Nucleus accumbens (tissue), 56 donors: ENCODE data around the gene ZSCAN4.

ENCODE experiments used
- DNase-seq, 56 donors: peaks; one replicate each; lab custom pipeline; 2025; lab: John Stamatoyannopoulos, UW

ZSCAN4 gene, protein sequence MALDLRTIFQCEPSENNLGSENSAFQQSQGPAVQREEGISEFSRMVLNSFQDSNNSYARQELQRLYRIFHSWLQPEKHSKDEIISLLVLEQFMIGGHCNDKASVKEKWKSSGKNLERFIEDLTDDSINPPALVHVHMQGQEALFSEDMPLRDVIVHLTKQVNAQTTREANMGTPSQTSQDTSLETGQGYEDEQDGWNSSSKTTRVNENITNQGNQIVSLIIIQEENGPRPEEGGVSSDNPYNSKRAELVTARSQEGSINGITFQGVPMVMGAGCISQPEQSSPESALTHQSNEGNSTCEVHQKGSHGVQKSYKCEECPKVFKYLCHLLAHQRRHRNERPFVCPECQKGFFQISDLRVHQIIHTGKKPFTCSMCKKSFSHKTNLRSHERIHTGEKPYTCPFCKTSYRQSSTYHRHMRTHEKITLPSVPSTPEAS

GRCh38 chr19:57668635-57669034, at the start of gene ZSCAN4:
TSS of gene ZSCAN4 (plus strand) at chr19:57668935. CDS start at chr19:57676146, 7,211 bp downstream.
- no peak for DNase-seq

DNA sequence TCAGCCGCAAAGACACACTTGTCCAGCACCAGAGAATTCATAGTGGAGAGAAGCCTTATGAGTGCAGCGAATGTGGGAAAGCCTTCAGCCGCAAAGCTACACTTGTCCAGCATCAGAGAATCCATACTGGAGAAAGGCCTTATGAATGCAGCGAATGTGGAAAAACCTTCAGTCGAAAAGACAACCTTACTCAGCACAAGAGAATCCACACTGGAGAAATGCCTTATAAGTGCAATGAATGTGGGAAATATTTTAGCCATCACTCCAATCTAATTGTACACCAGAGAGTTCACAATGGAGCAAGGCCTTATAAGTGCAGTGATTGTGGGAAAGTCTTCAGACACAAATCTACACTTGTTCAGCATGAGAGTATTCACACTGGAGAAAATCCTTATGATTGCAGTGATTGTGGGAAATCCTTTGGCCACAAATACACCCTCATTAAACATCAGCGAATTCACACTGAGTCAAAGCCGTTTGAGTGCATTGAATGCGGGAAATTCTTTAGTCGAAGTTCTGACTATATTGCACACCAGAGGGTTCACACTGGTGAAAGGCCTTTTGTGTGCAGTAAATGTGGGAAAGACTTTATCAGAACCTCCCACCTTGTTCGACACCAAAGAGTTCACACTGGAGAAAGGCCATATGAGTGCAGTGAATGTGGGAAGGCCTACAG, 47.9 kb upstream of the ZSCAN4 start:
- DNase-seq: no peak

- DNase-seq: no peak
Observed at GRCh38 chr19:57623091-57623490, 45.6 kb upstream of the ZSCAN4 start.

GRCh38 chr19:57632987-57633831, 35.5 kb upstream of the ZSCAN4 start, which contains the start of gene ZNF211:
TSS of gene ZNF211 (plus strand) at chr19:57633168. CDS start at chr19:57633347, 179 bp downstream.
- DNase-seq: peak; percentile 54 to 96 (median 89)

DNA sequence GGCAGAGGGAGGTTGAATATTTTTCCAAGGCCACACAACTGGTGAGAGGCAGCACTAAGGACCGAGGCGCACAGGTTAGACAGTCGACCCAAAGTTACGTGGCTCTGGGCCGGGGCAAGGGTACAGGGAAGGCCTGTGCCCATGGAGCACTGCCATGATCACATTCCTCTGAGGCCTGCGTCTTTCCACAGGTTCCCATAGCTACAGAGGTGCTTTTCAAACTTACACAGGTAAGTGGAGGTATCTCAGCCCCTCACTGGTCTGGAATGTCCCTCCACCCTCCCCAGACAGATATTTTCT, 35.0 kb upstream of the ZSCAN4 start:
- peak in 1 of 56 donors; percentile 12 for DNase-seq

DNA sequence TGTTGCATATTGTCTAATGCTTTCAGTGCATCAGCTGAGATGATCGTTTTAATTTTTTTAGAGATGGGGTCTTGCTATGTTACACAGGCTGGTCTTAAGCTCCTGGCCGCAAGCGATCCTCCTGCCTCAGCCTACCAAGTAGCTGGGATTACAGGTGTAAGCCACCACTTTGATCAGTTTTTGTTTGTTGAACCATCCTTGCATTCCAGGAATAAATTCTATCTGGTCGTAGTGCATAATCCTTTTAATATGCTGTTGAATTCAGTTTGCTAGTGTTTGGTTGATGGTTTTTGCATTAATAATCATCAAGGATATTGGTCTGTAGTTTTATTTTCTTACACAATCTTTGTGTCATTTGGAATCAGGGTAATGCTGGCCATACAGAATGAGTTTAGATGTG, 31.4 kb upstream of the ZSCAN4 start:
- no peak for DNase-seq

DNA sequence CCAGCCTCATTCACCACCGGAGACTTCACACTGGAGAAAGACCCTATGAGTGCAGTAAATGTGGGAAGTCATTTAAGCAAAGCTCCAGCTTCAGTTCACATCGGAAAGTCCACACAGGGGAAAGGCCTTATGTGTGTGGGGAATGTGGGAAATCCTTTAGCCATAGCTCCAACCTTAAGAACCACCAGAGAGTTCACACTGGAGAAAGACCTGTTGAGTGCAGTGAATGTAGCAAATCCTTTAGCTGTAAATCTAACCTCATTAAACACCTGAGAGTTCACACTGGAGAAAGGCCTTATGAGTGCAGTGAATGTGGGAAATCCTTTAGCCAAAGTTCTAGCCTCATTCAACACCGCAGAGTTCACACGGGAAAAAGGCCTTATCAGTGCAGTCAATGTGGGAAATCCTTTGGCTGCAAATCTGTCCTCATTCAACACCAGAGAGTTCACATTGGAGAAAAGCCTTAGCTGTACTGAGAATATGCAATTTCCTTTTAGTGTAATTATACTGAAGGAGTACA, 27.0 kb upstream of the ZSCAN4 start:
- DNase-seq: no peak

DNA sequence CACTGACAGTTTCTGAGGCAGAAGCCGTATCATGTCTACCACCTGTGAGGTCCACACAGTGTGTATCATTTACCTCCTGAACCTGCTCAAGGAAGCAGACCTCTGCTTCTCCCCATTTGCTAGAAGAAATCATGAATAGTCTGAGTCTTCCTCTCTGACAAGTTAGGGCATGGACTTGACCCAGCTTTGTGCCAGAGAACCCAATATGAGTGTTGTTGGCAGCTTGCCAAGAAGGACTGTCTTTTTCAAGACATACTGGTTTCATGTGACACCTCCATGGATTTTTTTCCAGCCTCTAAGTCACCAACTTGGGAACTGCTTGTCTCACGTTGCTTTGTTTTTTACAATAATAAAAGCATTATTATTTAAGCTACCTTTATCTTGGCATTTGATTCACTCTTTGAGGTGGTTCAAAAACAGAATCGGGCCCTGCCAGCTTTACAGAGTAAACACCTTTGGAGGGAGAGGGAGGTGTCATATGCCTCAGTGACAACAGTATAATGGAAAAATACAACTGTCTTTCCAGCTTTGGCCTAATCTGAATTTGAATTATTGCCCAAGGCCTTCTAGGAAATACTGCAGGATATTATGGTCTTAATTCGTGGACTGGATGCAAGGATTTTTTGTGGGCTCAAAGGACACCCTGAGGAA, 26.2 kb upstream of the ZSCAN4 start:
- DNase-seq: peak in 1 of 56 donors; percentile 0

DNA sequence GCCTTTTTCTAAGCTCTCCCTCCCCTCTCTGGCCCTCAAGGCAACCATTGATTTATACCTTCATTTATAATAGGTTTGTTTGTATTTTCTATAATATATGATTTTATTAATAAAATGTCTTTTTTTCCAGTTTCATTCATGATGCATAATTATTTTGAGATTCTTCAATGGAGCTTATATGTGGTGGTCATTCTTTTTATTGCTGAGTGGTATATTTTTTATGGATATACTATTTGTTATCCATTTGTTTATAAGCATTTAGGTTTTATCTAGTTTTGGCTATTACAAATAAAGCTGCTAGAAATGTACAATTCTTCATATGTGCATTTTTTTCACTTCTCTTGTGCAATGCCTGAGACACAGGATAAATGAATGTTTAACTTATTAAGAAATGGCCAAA, 25.0 kb upstream of the ZSCAN4 start:
- DNase-seq: no peak

DNA sequence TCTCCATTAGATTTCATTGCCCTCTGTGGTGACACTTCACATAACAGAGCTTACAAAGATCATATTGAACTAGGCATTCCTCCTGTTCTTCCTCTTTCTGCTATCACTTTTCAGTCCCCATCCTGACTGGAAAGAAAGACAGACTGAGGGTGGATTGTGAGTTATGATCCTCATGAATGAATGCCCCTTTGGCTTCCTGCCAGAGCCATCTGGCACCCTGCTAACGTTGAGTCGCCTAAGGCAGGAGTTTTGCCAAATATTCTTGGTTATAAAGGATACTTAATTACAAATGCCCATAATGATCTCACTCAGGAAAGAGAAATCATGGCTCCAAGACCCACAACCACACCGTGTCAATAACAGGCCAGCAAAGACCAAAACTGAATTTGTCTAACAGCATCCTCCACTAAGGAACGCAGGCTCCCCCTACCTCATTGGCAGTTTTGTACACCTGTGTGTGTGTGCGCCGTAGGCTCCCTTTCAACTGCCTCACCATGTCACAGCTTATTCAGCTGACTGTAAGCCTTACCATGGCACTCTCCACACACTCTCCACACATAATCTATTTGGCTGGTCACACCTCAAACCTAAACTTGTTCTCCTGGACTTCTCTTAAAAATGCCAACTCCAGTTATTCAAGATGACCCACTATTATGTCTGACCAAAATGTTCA, 20.3 kb upstream of the ZSCAN4 start:
- peak in 7 of 56 donors; percentile 2 to 44 (median 7) for DNase-seq

DNA sequence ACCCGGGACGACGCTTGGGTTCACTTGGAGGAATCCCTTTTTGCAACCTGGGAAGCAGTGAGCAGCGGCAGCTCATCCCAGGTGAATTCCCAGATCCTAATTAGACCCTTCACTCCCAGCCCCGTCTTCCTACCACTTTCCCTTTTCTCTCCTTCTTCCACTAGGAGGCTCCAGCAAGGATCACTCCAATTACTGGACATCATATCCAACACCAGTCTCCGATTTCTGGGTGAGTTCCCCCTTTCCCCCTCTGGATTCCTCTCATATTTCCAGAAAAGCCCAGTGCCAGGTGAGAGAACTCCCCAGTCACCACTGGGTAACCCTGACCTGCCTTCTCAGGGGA, 17.1 kb upstream of the ZSCAN4 start:
- DNase-seq: no peak

DNA sequence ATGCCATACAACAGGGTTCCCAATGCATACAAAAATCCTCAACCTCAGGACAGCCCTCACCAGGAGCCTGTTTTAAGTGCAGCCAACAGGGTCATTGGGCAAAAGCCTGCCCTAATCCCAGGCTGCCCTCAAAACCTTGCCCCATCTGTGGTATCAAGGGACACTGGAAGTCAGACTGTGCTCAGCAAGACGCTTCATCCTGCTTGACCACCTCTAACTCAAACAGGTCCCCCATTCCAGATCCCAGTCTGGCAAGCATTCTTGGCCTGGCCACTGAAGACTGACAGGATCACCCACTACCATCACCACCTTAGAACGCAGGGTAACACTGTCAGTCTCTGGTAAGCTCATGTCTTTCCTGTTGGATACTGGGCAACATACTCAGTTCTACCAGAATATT, 15.0 kb upstream of the ZSCAN4 start:
- DNase-seq: no peak

GRCh38 chr19:57655443-57655842, 13.3 kb upstream of the ZSCAN4 start:
- no peak for DNase-seq

- no peak for DNase-seq
Observed at GRCh38 chr19:57656346-57656745, 12.4 kb upstream of the ZSCAN4 start.

DNA sequence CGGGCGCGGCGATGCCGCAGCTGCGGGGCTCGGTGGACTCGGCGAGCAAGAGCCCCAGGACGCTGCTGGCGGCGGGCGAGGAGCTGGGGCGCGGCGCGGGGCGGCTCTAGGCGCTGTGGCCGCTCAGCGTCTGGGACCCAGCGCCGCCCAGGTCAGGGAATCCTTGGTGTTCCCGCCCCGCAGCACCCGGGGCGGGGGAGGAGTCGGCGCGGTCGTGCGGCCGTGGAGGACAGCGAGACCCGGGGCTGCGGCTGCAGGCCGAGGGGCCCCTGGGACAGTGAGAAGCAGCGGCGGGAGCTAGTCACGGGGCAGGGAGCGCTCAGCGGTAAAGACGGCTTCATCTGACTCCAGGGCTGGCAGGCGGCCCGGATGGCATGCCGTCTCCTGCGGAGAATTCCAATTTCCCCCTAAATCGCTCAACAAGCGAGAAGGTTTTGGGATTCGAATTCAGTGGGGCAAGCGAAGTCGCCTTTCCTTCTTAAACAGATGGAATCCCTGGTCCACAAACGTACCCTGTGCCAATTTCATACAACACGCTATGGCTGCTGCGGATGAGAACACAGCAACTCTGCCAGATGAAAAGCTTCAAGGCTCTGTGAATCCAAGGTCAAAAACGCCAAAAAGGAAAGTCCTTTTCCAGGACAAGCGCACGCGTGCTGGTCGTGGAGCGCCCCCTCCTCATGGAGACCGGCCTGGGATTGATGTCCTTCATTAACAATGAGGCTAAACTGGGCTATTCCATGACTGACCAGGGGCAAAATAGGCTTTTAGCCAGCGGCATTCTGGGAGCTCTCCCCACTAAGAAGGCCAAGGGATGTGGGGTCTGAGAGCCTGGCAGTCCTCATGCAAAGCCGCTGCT, 4.2 kb upstream of the ZSCAN4 start:
- DNase-seq: peak in 47 of 56 donors; percentile 2 to 63 (median 25)

- peak in 4 of 56 donors; percentile 2 to 26 (median 6) for DNase-seq
Observed at GRCh38 chr19:57665261-57665806, 3.4 kb upstream of the ZSCAN4 start.

- DNase-seq: no peak
Observed at GRCh38 chr19:57667228-57667627, 1.5 kb upstream of the ZSCAN4 start.

DNA sequence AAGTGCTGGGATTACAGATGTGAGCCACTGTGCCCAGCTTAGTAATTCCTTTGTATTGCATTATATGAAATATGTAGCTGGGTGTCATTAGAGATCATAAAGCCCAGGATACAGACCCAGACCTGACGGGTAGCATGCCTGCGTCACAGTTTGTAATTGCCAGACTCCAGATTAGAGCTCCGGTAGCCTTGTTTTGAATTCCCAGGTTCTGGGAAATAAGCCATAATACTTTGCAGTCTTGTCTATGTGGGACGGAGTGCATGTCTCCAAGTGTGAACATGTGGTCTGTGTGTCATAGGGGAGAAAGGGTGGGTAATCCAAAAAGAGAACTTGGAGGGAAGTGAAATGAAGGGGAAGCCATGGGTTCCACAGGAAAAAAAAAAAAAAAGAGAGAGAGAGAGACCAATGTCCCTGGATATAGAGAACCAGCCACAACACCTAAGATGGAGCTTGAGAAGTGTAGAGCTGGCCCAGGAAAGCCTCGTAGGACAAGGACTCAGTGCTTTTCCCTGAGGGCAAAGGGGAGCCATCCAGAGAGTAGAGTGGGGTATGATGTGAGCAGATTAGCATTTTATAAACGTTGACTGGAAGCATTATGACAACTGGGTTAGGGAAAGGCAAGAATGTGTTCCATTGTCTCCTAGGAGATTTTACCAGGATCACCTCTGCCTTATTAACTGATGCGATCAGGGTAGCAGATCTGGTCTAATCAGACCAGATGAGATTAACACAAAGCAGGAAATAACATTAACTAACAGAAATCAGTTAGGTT, 2.6 kb downstream of the ZSCAN4 start:
- DNase-seq: no peak
